Common myeloid progenitor, CD34-positive (primary cell): ENCODE measurements around the gene ATP8B1.

Experiments
- CTCF ChIA-PET: fragments of 350-600 bp; sonication (Branson Sonifier 250); formaldehyde crosslinking; loops from one replicate; lab custom pipeline; 2021; ENCODE audit warnings: antibody characterized with exemption; lab: Charles Lee
- POLR2A ChIA-PET: fragments of 350-600 bp; sonication (Branson Sonifier 250); formaldehyde crosslinking; loops from one replicate; lab custom pipeline; 2021; ENCODE audit warnings: antibody characterized with exemption; lab: Charles Lee
- DNase-seq, 3 donors: peaks; one replicate each; pipeline versions ENCODE4 v3.0.0 to v3.0.0-alpha.2; 2013
- H3K27ac ChIP-seq, 2 experiments: 1 replicate in 1 of 2; 2 replicates in 1 of 2; pipeline ENCODE4 v1.7.0; 2013; ENCODE audit warnings: inconsistent platforms in 2 of 2, low read length in 2 of 2, mild to moderate bottlenecking in 2 of 2, low read depth in 1 of 2, moderate library complexity in 1 of 2; ENCODE audit not compliant: severe bottlenecking in 2 of 2, insufficient read depth in 1 of 2, poor library complexity in 1 of 2
- H3K27me3 ChIP-seq, 5 experiments: replicated peaks in 2 of 5; 1 replicate in 3 of 5; 2 replicates in 2 of 5; pipeline versions ENCODE4 v1.6.1 to v1.7.0; 2013; ENCODE audit warnings: low read length in 4 of 5, mild to moderate bottlenecking in 2 of 5, moderate library complexity in 2 of 5, inconsistent platforms in 1 of 5; ENCODE audit not compliant: insufficient read depth in 5 of 5, control insufficient read depth in 4 of 5
- H3K36me3 ChIP-seq, 4 experiments: 1 replicate in 2 of 4; 2 replicates in 2 of 4; pipeline versions ENCODE4 v1.6.1 to v1.7.0; 2013; ENCODE audit warnings: low read length in 3 of 4, control low read depth in 1 of 4, mild to moderate bottlenecking in 1 of 4; ENCODE audit not compliant: control insufficient read depth in 4 of 4, insufficient read depth in 4 of 4
- H3K4me1 ChIP-seq, 4 experiments: 1 replicate in 3 of 4; 2 replicates in 1 of 4; pipeline versions ENCODE4 v1.6.1 to v1.7.1; 2013; ENCODE audit warnings: low read length in 3 of 4, mild to moderate bottlenecking in 3 of 4, control low read depth in 1 of 4, inconsistent platforms in 1 of 4, moderate library complexity in 1 of 4; ENCODE audit not compliant: control insufficient read depth in 4 of 4, insufficient read depth in 4 of 4; ENCODE audit errors: control extremely low read depth in 1 of 4
- H3K4me3 ChIP-seq, 7 experiments: 1 replicate in 4 of 7; 2 replicates in 3 of 7; pipeline versions ENCODE4 v1.5.1 to v1.7.0; 2013; ENCODE audit warnings: mild to moderate bottlenecking in 7 of 7, low read length in 6 of 7, moderate library complexity in 6 of 7, inconsistent platforms in 2 of 7, low read depth in 2 of 7, control low read depth in 1 of 7; ENCODE audit not compliant: insufficient read depth in 4 of 7, control insufficient read depth in 1 of 7; ENCODE audit errors: extremely low read depth in 1 of 7
- H3K9me3 ChIP-seq, 5 experiments: 1 replicate in 4 of 5; 2 replicates in 1 of 5; pipeline versions ENCODE4 v1.6.1 to v1.7.1; 2013; ENCODE audit warnings: low read length in 4 of 5, mild to moderate bottlenecking in 2 of 5, inconsistent platforms in 1 of 5, low read depth in 1 of 5, moderate library complexity in 1 of 5; ENCODE audit not compliant: control insufficient read depth in 4 of 5, insufficient read depth in 2 of 5; ENCODE audit errors: control extremely low read depth in 1 of 5
- WGBS: methylation state at CpG from one replicate; pipeline ENCODE4 v1.1.5; 2013; ENCODE audit not compliant: insufficient coverage; 5-methylcytosine and 5-hydroxymethylcytosine counted together

The ATP8B1 gene

DNA sequence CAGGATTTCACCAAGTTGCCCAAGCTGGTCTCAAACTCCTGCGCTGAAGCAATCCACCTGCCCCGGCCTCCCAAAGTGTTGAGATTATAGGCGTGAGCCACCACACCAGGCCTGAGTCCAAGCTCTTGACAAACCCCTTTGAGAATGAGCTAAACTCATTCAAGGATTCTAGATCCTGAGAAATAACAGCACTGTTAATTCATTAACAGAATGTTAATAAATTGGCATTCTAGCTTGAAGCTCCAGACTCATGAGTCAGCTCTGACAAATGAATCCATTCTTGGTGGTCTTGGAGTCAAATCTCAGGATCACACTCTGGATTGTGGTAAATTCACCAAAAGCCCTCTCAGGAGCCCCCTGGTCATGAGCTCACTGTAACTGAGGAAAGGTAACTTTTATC is 183.2 kb downstream of the ATP8B1 start:
- H3K27me3 ChIP-seq: no peaks in the 10 kb centered on the region
- WGBS: 100% methylated on average over 3 of the region's 3 CpGs

DNA sequence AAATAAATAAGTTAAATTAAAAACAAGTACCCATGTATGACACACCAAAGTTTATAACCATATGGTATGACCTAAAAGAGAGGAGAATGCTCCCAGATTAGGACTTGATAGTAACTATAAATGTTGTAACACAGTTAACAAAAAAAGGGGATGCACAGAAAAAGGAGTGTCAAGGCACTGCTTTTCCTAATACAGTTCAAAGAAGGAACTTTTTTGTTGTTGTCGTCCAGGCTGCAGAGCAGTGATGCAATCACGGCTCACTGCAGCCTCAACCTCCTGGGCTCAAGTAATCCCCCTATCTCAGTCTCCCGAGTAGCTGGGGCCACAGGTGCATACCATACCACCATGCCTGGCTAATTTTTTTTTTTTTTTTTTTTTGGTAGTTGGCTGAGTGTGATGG is 184.2 kb downstream of the ATP8B1 start:
- Histone ChIP-seq H3K27me3 (no peaks in the 10 kb centered on the region), H3K9me3 (no peaks in the 10 kb centered on the region), H3K36me3 (peaks cover 10 to 41% (median 21%) of the 10 kb centered on the region in 4 experiments), H3K4me3 (no peak overlapping the region), H3K27ac (no peak overlapping the region), H3K4me1 (peaks cover 3 to 20% (median 15%) of the 10 kb centered on the region in 4 experiments)
- POLR2A ChIA-PET: no interaction called here
- WGBS: no CpG with 5 or more reads among the region's 3 CpGs
- no peak for DNase-seq
- CTCF ChIA-PET: no interaction called here

More for the DNA sequence above, 183.2 kb downstream of the ATP8B1 start:
- Histone ChIP-seq H3K27ac (peak overlapping the region in 1 of 2 experiments; percentile 93), H3K9me3 (no peaks in the 10 kb centered on the region), H3K36me3 (peaks cover 9 to 34% (median 16%) of the 10 kb centered on the region in 4 experiments), H3K4me3 (no peak overlapping the region), H3K4me1 (peaks cover 3 to 20% (median 15%) of the 10 kb centered on the region in 4 experiments)
- no peak for DNase-seq
- ChIA-PET POLR2A (no interaction called here), CTCF (interaction anchor here (0.9 kb wide), 1 partner anchor 17 kb away, joined by 3 read pairs; no protein-coding TSS in a partner anchor)

GRCh38 chr18:57603871-57604270 is 199.2 kb downstream of the ATP8B1 start:
- ChIA-PET POLR2A (interaction anchor here (1.0 kb wide), 1 partner anchor 13 kb away, joined by 4 read pairs; no protein-coding TSS in a partner anchor), CTCF (interaction anchor here (1.5 kb wide), 1 partner anchor 12 kb away, joined by 6 read pairs; no protein-coding TSS in a partner anchor)
- H3K4me1 ChIP-seq: no peaks in the 10 kb centered on the region
- no peak for DNase-seq
- no peaks in the 10 kb centered on the region for H3K9me3 ChIP-seq
- H3K36me3 ChIP-seq: peaks cover 18 to 86% (median 63%) of the 10 kb centered on the region in 4 experiments
- no peak overlapping the region for H3K4me3 ChIP-seq
- no peak overlapping the region for H3K27ac ChIP-seq
- WGBS: 67% methylated on average over 1 of the region's 1 CpG
- no peaks in the 10 kb centered on the region for H3K27me3 ChIP-seq
